Adrenal gland (tissue), 12 donors: ENCODE results near the gene MED22. TPM values are rescaled to one million over a fixed set of nuclear protein-coding genes. Genes with fewer than 3 reads are reported as not detected.

ENCODE experiments used
- DNase-seq, 7 donors: peaks; one replicate each; pipeline ENCODE4 v3.0.0-alpha.2; 2019 to 2020
- H3K27ac ChIP-seq, 5 donors: fragments of 200-600 bp; sonication (generic) in 4 of 5; 1 replicate in 3 of 5; 2 replicates in 2 of 5; pipeline versions ENCODE4 v1.5.1 to v1.8.0; 2016 to 2020; ENCODE audit warnings: mild to moderate bottlenecking in 1 of 5
- H3K27me3 ChIP-seq: fragments of 200-600 bp; 2 replicates; pipeline ENCODE4 v1.8.0; 2021
- H3K36me3 ChIP-seq, 2 donors: fragments of 200-600 bp; replicated peaks in 1 of 2; 1 replicate in 1 of 2; 2 replicates in 1 of 2; pipeline versions ENCODE4 v1.5.1 to v1.8.0; 2018 to 2022
- H3K4me1 ChIP-seq, 2 donors: fragments of 200-600 bp; replicated peaks in 1 of 2; 1 replicate in 1 of 2; 2 replicates in 1 of 2; pipeline versions ENCODE4 v1.5.1 to v1.8.0; 2018 to 2021
- H3K4me3 ChIP-seq, 4 donors: fragments of 200-600 bp; sonication (generic) in 3 of 4; one replicate each; pipeline ENCODE4 v1.5.1; 2016 to 2018
- H3K9me3 ChIP-seq, 3 donors: fragments of 200-600 bp; sonication (generic) in 1 of 3; replicated peaks in 1 of 3; 1 replicate in 2 of 3; 2 replicates in 1 of 3; pipeline versions ENCODE4 v1.5.1 to v1.8.0; 2016 to 2021
- POLR2A ChIP-seq, 2 donors: fragments of 450-650 bp; IDR thresholded peaks; one replicate each; pipeline ENCODE4 v1.6.1; 2017; ENCODE audit warnings: antibody characterized with exemption in 2 of 2, mild to moderate bottlenecking in 2 of 2, moderate library complexity in 1 of 2
- WGBS, 4 donors: extraction: QIAGEN DNeasy Blood & Tissue Kit in 2 of 4; methylation state at CpG; one replicate each; pipeline versions ENCODE4 v1.1.5 to v1.1.7; 2013 to 2017; 5-methylcytosine and 5-hydroxymethylcytosine counted together
- intact Hi-C, 2 donors: fragments of 100-400 bp; cut with DNase I; formaldehyde crosslinking; loops; one replicate each; pipeline versions ENCODE4 v1.14.1 to v1.15.0; 2022 to 2023
- polyA plus RNA-seq, 3 donors: library from polyadenylated mRNA; stranded (reverse); fragments of 200-250 nt in 2 of 3; fragments of 350-450 nt in 1 of 3; fragmentation: Illumina TruSeq in 1 of 3; extraction: RNeasy Lipid Tissue Mini Kit (QIAGEN cat#74804) in 1 of 3; gene quantifications; one replicate each; pipeline ENCODE4 v1.2.3, GENCODE V29; 2013 to 2014
- total RNA-seq, 9 donors: library from RNA; depleted of rRNA in 4 of 9; stranded (reverse); fragments of >200 nt in 4 of 9; fragments of 120-200 nt in 1 of 9; fragmentation: NEBNext Ultra II Directional in 1 of 9; extraction: Animal tissue kit (Norgen Biotek cat#: 25700) in 1 of 9; gene quantifications; one replicate each; pipeline versions ENCODE4 v1.1.0 to v1.2.4, GENCODE V29; 2013 to 2023
- TF ChIP-seq, protein P1 (sequence below), 6 experiments: fragments of 450-650 bp in 4 of 6; fragments of 200-600 bp in 2 of 6; sonication (generic) in 1 of 6; IDR thresholded peaks; 1 replicate in 5 of 6; 2 replicates in 1 of 6; pipeline versions ENCODE4 v1.5.1 to v1.8.0; 2016 to 2021; ENCODE audit warnings: antibody characterized with exemption in 6 of 6, mild to moderate bottlenecking in 2 of 6, moderate library complexity in 1 of 6
- donor health status: healthy with polysubstance abuse.
- donor health status: Bipolar disorder and iron deficiency.
- donor health status: DM: yes; HTN: yes; CAD: no.
- donor health status: DM: no; HTN: no; CAD: no.
- donor health status: DM: no; HTN: no; CAD: no.
- donor health status: DM: yes; HTN: yes; CAD: no.

The MED22 gene
- total and polyA plus RNA-seq, 12 donors: 11.4 to 38.0 (median 28.5) TPM

DNA sequence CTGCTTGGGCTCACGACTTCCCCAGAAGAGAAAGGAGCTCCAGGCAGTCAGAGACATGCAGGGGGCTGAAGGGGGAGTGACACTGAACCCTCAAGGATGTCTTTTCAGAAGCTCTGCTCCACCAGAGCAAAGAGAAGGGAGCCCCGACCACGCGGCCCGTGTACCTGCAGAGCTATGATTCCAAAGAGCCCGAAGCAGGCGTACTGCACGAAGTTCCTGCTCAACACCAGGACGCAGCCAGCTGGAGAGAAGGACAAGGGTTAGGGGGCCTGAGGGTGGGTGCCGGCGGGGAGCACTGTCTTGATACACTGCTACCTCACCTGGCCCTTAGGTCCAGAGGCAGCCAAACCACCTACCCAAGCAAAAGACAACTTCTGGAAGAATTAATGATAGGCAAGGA is 18.5 kb upstream of the MED22 start:
- no peak overlapping the region for H3K27ac ChIP-seq
- intact Hi-C loops: no loop called here
- peaks cover 8 to 54% of the 10 kb centered on the region in 2 donors for H3K4me1 ChIP-seq
- TF ChIP-seq, protein P1, sequence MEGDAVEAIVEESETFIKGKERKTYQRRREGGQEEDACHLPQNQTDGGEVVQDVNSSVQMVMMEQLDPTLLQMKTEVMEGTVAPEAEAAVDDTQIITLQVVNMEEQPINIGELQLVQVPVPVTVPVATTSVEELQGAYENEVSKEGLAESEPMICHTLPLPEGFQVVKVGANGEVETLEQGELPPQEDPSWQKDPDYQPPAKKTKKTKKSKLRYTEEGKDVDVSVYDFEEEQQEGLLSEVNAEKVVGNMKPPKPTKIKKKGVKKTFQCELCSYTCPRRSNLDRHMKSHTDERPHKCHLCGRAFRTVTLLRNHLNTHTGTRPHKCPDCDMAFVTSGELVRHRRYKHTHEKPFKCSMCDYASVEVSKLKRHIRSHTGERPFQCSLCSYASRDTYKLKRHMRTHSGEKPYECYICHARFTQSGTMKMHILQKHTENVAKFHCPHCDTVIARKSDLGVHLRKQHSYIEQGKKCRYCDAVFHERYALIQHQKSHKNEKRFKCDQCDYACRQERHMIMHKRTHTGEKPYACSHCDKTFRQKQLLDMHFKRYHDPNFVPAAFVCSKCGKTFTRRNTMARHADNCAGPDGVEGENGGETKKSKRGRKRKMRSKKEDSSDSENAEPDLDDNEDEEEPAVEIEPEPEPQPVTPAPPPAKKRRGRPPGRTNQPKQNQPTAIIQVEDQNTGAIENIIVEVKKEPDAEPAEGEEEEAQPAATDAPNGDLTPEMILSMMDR (IDR thresholded peaks at IDR 0.05): no peak
- TF ChIP-seq POLR2A (IDR thresholded peaks at IDR 0.05): no peak
- H3K36me3 ChIP-seq: peaks cover 0 to 66% of the 10 kb centered on the region in 2 donors
- H3K4me3 ChIP-seq: no peak overlapping the region
- peak in 1 of 7 donors; percentile 21 for DNase-seq
- WGBS, 4 donors: 90 to 93% (median 91%) methylated on average over 11 of the region's 11 CpGs
- H3K9me3 ChIP-seq: no peaks in the 10 kb centered on the region
- no peaks in the 10 kb centered on the region for H3K27me3 ChIP-seq

DNA sequence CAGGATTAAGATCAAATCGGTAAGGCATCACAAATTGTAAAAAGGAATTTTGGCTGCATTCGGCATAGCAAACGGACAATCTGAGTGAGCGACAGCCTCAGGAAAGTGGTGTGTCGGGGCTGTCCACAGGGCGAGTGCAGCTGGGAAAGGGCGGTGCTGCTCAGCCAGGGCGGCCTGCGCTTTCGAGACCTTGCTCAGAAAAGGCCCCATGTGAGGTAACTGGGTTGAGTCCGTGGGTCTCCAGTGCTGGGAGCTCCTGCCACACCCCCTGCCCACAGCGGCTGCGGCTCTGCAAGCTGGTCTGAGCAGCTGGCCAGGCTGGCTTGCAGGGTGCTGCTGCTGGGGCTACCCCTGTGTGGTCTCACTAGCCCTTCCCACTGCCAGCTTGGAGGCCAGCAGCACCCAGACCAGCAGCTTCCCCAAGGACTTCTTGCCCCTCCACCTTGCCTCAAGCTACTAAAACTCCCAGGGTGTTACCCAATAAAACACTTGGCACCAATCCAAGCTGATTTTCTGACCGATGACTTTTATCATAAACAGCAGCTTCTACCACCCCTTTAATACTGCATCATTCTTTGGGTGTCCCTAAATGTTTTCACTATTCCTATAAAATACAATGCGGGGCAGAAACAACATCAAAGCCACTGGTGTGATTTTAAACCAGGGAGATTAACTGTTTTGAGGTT is 14.6 kb upstream of the MED22 start:
- DNase-seq: peak in 1 of 7 donors; percentile 18
- 85 to 90% (median 90%) methylated on average over 14 to 15 of the region's 15 CpGs for WGBS, 4 donors
- no peak overlapping the region for H3K4me3 ChIP-seq
- H3K4me1 ChIP-seq: peaks cover 0 to 32% of the 10 kb centered on the region in 2 donors
- intact Hi-C loops: no loop called here
- TF ChIP-seq POLR2A (IDR thresholded peaks at IDR 0.05): no peak
- TF ChIP-seq, protein P1 (IDR thresholded peaks at IDR 0.05): no peak
- H3K9me3 ChIP-seq: no peaks in the 10 kb centered on the region
- H3K27ac ChIP-seq: no peak overlapping the region
- H3K27me3 ChIP-seq: no peaks in the 10 kb centered on the region
- peaks cover 0 to 70% of the 10 kb centered on the region in 2 donors for H3K36me3 ChIP-seq

DNA sequence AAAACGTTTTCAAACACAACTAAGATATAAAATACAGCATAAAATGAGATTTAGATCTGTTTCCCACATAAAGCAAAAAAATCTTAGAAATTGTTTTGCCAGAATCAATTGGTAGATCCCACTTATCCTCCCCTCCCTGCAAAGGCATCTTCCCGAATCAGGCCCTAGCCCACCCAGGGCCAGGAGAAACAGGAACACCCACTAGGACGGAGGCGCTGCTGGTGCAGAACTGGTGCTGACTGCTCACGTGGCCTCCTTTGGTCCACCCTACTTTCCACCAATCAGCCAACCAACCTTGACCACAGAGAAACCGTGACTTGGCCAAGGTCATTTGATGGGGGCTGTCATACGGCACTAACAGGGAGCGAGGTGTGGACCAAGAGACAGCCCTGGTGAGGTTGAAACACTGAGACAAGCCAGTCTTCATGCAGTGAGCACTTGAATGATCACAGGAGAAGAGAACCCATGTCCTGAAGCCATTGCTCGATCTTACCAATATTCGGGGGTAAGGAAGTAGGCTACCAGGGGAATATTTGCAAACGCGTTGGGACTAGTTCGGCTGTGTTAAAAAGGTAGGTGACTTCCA is 13.7 kb upstream of the MED22 start:
- Histone ChIP-seq H3K4me3 (no peak overlapping the region), H3K9me3 (no peaks in the 10 kb centered on the region), H3K4me1 (peaks cover 5 to 32% of the 10 kb centered on the region in 2 donors), H3K27me3 (no peaks in the 10 kb centered on the region), H3K36me3 (peaks cover 0 to 64% of the 10 kb centered on the region in 2 donors), H3K27ac (no peak overlapping the region)
- 54 to 69% (median 62%) methylated on average over 12 to 13 of the region's 13 CpGs for WGBS, 4 donors
- peak in 1 of 7 donors; percentile 29 for DNase-seq
- intact Hi-C loops: no loop called here
- TF ChIP-seq, protein P1 (IDR thresholded peaks at IDR 0.05): no peak
- TF ChIP-seq POLR2A (IDR thresholded peaks at IDR 0.05): no peak

DNA sequence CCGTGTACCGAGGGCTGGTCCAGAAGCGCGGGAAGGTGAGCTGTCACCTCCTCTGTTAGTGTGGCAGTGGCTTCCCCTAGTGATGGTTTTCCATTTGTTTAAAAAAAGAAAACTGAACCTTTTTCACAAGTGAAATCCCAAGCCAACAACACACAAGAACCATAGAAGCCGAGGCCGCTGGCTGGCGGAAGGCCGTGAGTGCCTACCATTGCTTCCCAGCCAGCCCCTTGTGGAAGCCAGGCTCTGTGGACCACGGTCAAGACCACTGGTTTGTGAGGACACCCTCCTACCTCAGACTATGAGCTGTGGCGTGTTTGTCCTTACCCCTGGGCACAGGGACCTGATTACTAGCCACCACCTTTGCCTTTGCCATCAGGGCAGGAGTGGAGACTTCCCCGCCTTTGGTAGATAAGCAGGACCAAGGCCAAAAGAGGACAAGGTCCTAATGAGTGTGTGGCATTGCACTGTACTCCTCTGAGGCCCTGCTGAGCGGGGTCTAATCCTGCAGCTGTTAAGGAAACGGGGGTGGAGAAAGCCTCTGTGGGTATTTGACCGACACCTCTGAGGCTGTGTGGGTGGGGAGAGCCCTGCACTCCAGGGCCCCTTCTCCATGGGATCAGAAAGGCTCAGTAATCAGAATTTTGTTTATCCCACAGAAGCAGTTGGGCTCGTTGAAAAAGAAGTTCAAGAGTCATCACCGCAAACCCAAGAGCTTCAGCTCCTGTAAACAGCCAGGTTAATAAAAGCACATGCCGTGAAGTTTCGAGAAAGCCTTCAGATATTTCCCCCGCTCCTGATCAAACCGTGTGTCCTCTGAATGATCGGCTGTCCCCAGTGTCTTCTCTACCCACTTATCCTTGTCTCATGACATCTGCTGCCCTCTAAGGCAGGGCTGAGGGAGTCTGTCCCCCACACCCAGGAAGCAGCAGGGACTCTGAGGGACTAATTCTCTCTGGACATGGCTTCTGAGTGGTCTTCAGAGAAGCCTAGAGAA is 12.8 kb upstream of the MED22 start:
- 76 to 83% (median 81%) methylated on average over 19 to 21 of the region's 21 CpGs for whole genome bisulfite sequencing, 4 donors
- H3K4me1 ChIP-seq: peaks cover 6 to 33% of the 10 kb centered on the region in 2 donors
- H3K9me3 ChIP-seq: no peaks in the 10 kb centered on the region
- no peaks in the 10 kb centered on the region for H3K27me3 ChIP-seq
- intact Hi-C loops: no loop called here
- peak in 2 of 7 donors; percentile 26 to 44 for DNase-seq
- peaks cover 0 to 55% of the 10 kb centered on the region in 2 donors for H3K36me3 ChIP-seq
- no peak overlapping the region for H3K4me3 ChIP-seq
- H3K27ac ChIP-seq: peak overlapping the region in 1 of 5 donors; percentile 1
- no peak for TF ChIP-seq POLR2A (IDR thresholded peaks at IDR 0.05)
- TF ChIP-seq, protein P1 (IDR thresholded peaks at IDR 0.05): no peak
